GM19193 (cell line): ENCODE measurements around the gene CFAP20.

Source experiments
- POLR2A ChIP-seq: IDR thresholded peaks from 4 replicates; pipeline ENCODE4 v1.6.1; 2011; ENCODE audit not compliant: insufficient read depth, insufficient read length; ENCODE audit errors: extremely low read depth

Gene CFAP20

DNA sequence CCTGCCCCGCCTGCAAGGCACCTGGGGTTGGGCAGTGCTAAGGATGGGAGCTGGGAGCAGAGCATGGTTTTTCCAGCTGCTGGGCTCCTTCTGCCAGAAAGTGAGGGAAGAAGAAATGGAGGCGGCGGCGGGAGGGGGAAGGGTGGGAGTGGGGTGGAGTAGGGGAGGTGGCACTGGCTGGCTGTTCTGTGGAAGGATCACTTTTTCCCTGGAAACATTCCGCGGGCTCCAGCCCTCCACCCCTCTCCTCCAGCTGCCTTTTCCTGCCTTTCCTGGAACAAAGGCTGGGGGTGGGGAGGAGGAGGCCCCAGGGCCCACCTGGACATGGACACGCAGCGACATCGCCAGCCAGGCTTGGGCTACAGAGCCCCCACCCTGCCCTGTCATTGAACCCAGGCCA lies 41.1 kb downstream of the CFAP20 start:
- TF ChIP-seq POLR2A: no peak

DNA sequence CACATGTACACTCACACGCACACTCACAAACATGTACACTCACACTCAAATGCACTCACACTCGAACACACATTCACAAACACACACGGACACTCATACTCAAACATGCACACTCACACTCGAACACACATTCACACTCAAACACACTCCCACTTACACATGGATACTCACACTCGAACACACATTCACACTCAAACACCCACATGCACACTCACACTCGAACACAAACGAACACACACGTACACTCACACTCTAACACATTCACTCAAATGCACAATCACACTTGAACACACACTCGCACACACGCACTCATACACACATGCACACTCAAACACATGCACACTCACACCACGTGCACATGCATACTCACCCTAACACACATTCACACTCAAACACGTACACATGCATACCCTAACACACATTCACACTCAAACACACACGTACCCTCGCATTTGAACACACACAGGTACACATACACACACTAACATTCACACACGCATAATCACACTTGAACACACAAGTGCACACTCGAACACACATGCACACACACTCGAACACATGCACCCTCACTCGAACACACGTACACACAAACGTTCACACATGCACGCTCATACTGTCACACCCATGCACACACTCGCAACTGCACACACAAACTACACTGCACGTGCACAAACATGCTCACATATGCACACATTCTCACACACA lies 41.8 kb downstream of the CFAP20 start:
- TF ChIP-seq POLR2A: no peak

GRCh38 chr16:58086381-58087208 lies 42.6 kb downstream of the CFAP20 start:
- no peak for TF ChIP-seq POLR2A

- TF ChIP-seq POLR2A: no peak
These were observed 43.5 kb downstream of the CFAP20 start for GRCh38 chr16:58085584-58086251.

DNA sequence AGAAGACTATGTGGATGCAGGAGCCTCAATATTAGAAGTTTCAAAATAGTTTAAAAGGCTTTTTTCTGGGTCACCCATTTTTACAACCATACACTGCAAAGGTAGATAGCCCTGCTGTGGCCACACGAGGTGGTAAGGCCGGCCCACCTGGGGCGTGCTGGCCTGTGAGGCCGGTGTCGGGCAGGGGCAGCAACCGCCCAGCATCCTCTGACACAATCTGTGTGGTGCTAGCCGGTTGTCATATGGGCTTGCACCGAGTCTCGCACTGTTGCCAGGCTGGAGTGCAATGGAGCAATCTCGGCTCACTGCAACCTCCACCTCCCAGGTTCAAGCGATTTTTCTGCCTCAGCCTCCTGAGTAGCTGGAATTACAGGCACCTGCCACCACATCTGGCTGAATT lies 44.0 kb downstream of the CFAP20 start:
- TF ChIP-seq POLR2A: no peak

DNA sequence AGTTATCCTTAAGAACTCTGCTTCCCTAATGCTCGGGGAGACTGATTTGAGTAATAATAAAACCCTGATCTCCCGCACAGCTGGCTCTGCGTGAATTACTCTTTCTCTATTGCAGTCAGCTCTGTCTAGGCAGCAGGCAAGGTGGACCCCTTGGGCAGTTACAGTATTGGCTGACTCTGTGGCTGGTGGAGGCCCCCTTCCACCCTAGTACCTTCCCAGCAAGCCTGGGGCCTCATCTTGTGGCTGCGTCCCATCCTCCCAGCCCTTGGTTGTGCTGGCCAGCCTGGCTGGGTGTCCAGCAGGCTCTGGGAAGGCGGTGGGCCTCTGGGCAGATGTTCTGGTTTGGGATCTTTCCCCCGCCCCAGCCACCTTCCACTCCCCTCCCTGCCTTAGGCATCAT lies 44.5 kb downstream of the CFAP20 start:
- no peak for TF ChIP-seq POLR2A

- TF ChIP-seq POLR2A: no peak
These were observed 46.8 kb downstream of the CFAP20 start for GRCh38 chr16:58082381-58082780.

DNA sequence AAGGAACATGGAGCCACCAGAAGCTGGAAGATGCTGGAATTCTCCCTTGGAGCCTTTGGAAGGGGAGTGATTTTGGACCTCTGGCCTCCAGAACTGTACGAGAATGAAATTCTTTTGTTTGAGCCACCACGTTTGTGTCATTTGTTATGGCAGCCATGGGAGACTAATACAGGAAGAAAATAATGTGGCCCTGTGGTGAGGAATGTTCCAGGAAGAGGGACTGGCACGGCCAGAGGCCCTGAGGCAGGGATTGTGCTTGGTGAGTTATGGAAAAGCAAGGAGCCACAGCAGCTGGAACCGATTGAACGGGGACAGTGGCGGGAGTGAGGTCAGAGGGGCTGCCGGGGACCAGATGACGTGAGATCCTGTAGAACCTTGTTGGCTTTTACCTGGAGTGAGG lies 51.4 kb downstream of the CFAP20 start:
- no peak for TF ChIP-seq POLR2A

GRCh38 chr16:58076514-58076913 lies 52.7 kb downstream of the CFAP20 start:
- TF ChIP-seq POLR2A: no peak

DNA sequence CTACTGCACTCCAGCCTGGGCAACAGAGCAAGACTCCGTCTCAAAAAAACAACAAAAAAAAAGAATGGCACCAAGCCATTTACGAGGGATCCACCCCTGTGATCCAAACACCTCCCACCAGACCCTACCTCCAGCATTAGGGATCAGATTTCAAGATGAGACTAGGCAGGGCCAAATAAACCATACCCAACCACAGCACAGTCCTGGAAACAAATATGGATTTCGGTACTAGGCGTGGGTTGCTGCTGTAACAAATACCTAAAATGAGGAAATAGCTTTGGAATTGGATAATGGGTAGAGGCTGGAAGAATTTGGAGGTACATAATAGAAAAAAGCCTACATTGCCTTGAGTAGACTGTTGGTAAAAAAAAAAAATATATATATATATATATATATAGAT lies 54.5 kb downstream of the CFAP20 start:
- TF ChIP-seq POLR2A: no peak

DNA sequence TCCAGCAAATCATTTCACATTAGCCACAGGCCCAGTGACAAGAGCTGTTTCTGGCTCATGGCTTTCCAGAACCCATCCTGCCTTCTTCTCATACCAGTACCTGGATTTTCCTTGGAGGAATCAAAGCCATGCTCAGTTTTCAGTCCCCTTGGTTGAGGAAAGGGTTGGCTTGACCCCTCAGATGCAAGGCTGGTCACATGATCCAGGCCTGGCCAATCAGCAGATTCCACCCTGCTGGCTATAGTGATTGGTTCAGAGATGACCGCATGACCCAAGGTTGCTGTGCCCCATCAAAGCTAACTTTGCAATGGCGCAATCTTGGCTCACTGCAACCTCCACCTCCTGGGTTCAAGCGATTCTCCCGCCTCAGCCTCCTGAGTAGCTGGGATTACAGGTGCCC lies 58.6 kb downstream of the CFAP20 start:
- no peak for TF ChIP-seq POLR2A
